NK-92 treated with Interleukin-12 subunit alpha and Interleukin-12 subunit beta, amount 100 ng/mL, for 24 hours (cell line): ENCODE results near the gene ZNF521.

Experiments
- DNase-seq: peaks from one replicate; lab custom pipeline; 2025; lab: John Stamatoyannopoulos, UW

Gene ZNF521

DNA sequence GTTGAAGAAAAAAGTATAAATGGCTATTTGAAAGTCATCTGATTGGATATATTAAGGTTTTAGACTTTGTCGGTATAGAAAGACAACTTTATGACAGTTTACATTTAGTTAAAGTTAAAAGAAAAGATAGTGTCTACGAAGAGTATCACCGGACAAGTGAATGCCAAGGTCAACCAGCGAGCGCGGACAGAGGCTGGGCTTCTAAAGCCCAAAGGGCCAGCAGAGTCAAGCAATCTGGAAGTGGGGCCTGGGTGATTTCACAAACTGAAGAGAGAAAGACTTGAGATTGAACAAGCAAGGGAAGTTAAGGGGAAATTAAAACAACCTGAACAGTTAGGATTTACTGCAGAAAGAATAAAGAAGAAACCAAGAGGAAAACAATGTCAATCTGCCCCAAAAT lies 16.3 kb downstream of the ZNF521 start:
- DNase-seq, result no peak

DNA sequence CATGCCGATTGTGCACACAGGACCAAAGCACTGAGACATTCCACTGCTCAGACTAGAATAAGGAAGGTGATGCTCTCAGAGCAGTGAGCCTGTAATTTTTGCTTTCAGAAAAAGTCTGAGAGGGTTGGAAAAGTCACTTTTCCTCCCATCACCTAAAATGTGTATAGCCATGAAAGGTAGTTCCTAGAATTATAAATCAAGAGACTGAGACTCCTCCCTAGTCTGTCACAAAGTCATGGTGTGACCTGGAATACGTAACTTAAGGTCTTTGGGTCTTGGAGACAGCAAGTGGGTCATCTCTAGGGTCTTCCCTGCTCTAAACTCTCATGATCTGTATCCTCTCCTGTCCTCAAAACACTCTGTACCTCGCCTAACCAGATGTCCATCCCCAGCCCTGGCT lies 16.9 kb downstream of the ZNF521 start:
- no peak for DNase-seq

DNA sequence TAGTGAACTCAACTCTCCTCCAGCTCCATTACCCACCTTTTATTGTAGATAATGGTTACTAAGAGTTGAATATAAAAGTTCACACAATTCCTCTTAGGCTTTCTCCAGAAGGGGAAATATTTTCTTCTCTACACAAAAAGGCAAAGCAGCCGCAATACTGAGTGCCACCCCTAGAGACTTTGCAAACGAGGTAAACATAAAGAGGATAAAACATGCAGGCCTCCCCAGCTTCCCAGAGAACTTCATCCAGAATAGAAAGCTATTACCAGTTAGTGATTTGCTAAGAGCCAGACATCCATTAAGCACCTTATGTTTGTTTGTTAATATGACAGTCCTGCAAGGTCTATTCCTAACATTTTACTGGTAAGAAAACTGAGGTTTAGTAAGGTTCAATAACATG lies 17.4 kb downstream of the ZNF521 start:
- no peak for DNase-seq

DNA sequence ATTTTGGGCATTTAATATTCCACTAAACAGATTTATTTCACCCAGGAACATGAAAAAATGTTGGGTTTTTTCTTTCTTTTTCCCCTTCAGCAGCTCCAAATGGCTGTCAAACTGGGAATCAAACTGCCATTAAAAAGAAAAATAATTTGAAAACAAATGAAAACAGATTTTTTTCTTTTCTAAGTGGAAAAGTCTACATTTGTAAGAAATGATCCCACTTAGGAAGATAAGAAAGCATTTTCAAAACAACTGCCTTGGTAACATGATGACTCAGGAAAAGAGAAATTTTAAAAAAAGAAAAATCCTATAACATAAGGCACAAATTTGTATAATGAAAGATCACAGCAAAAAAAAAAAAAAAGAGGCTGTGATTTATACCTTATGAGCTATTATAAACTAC lies 20.0 kb downstream of the ZNF521 start:
- no peak for DNase-seq

DNA sequence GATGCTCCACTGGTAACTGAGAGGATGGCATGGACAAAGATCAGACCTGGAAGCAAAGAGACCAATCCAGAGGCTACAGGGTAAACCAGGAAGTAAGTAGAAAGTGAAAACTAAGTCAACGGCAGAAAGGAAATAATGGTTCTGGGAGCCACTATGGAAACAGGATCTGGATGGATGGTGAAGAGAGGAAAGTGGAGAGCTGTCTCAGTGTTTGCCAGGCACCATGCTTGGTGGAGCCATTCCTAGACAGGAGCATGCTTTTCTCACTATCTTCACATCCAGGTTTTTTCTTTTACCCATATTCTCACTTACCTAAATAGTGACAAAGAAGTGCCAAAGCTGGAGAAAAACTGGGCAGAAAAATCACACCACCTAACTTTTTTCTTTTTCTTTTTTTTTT lies 22.2 kb downstream of the ZNF521 start:
- DNase-seq, result no peak

DNA sequence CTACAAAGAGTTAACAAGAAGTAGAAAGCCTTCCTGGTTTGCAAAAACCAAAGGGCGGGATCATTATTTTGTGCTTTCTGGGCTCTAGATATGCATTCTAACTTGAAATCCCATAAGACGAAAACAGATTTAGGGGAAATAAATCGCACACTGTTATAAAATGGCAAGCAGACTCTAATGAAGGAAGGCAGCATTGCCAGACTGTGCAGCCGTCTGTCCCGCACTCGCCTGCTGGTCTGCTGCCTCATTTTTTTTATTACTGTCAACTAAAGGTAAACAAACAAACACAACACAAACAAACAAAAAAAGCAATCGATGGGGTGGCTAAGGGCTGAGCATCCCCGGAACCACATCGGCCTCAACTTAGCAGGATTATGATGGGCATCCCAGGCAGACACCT lies 24.4 kb downstream of the ZNF521 start:
- DNase-seq, result no peak

DNA sequence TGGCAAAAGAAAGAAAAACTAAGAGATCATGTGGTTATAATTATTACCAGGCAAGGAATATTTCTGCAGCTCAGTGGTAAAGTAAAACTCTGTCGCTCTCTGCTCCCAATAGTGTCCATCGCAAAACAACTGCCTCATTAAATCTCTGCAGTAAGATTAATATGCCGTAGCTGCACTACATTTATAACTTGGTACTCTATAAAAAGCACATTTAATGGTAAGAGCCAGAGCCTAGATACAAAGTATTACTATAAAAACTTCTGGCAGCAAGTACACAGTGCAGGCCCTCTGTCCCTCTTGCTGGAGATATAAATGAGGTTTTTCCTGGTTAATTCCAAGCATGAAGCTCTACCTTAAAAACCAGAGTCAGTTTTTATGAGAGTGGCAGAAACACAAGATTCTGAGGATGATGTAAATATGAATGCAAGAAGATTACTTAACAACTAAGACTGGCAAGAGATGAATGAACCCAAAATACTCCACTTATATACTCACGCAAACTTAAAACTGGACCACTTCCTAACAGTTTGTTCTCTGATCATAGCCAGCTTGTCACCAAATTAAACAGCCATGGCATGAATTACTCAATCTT lies 25.5 kb downstream of the ZNF521 start:
- no peak for DNase-seq

DNA sequence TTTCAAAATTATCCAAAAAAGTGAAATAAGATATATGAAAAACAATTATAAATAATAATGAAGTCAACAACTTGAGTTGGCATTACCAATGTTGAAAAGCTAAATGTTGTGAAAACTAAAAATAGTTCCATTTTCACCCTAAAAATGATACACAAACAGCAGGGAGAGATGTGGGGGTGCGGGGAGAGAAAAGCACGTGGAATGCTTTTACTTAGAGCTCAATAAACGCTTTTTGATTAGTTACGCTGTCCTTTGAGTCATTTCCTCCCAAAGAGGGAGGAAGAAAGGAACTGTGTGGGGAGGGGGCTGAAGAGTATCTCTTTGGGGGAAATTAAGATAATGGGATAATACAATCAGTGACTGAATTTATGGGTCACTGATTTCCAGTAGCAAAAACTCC lies 29.2 kb downstream of the ZNF521 start:
- no peak for DNase-seq

DNA sequence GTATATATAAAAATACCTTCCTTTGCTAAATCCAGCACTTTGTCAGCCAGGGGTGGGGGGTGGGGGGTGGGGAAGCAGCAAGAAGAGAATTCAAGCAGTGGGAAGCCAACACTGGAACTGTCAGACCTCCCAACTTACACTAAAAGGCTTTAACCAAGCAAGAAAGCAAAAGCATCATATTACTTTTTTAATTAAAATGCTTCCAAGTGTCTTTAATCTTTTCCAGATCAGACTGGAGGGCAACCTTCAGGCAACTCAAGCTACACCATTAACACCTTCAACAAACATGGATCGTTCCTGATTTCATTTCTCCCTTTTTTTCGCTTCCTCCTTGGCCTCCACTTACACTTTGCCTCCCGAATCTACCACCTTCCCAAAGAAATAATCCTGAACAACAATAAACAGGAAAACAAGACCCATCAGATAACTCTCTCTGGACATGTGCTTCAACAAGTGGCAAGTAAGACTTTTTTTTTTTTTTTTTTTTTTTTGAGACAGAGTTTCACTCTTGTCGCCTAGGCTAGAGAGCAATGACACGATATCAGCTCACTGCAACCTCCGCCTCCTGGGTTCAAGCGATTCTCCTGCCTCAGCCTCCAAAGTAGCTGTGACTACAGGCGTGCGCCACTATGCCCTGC lies 35.5 kb downstream of the ZNF521 start:
- no peak for DNase-seq

DNA sequence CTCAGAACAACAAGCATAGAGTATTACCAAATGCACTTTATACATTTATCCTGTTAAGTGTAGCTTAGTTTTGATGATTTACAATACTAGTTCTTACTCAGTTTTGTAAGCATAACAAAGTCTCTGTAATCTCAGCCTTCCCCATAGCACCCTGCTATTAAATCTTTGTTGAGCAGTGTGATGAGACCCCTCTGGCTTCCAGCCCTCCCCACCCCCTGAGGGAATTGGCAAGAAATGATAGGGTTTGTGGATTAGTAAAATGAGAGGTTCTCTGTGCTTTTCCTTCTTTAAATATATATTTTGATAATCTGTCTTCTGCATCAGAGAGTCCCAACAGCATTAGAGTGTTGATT lies 37.2 kb downstream of the ZNF521 start:
- no peak for DNase-seq

DNA sequence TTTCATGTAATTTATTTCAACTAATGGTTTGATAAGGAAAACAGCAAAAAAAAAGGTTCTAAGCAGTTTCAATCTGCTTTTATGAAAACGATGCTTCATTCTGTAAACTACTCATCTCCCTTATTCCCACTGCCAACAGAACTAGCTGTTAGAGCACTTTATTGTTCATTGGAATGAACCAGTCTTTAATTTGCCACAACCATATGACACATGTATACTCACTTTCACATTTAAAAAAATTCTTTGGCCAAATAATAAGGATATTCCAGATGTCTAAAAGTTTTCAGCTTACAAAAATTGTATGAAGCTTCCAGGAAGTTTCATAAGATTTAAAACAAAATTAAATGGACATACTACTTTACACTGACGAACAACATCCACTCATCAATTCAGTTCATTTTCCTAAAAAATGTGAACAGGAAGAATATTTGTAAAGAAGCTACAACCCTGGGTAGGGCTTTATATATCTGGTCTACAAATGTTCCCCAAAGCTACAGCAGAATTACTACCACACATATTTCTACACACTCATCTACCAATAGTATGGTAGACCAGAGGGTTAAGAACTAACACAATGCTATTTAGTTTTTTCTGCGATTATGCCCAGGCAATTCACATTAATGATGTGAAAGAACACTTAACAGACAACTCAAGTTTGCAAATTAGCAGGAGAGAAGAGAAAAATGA lies 37.7 kb downstream of the ZNF521 start:
- no peak for DNase-seq

DNA sequence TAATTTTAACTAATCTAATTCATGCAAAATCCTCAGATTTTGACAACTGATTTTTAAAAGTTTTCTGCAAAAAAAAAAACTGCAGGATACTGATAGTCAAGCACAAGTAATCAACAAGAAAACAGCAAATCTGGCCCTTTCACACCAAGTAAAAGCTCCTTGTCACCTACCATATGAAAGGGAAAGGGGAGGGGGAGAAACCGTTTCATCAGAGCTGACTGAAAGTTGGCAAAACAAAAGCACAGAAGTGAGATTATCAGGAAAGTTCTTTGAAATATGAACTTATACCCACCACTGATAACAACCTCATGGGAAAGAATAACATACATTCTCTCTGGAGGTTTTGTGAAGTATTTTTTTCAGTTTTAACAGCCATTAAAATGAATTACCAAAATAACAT lies 38.7 kb downstream of the ZNF521 start:
- DNase-seq, result no peak

DNA sequence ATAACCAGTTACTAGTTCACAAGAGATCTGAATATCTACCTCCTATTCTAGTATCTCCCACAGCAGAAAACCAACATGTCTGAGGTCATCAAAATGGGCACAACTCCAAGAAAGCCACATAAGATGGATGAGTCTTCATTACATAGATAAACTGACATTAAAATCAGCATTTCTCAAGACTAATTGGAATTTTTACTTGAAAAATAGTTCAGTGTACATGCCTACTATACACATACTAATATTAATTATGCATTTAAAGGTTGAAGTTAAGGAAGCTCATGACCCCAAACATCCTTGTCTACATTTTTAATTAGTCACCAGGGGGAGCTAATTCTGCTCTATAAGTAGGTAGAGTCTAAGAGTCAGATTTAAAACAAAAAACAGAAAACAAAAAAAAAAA lies 41.9 kb downstream of the ZNF521 start:
- DNase-seq, result no peak

DNA sequence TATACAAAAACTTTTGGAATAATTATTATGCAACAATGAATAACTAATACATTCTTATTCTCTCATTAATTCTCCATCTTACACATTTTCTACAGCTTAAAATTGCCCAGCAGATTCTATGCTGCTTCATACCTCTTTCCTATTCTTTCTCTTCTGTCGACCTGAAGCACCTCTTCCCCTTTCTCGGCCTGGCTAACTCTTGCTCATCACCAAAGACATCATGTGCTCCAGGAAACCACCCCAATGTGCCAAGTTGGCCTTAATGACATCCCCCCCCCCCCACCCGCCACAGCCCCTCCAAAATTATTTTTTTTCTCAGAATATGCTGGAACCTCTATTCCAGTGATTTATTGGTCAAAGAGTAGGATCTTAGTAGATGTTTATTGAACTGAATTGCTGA lies 43.6 kb downstream of the ZNF521 start:
- no peak for DNase-seq

DNA sequence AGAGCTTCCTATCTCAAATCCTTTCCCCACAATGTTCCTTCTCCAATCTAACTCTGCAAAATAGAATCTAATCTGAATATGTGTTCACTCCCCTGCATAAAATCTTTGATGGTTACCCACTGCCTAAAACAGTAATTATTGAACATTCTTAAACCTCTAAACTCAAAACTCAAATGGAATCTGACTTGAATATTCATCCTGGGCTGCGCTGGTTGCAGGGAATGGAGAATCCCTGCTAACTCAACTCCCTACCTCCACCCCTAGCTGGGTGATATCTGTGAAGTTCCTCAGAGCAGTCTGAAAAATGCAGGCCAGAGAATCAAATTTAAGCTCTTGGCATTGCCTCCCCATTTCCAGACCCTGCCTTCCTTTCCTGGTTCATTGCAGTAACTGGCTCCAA lies 44.8 kb downstream of the ZNF521 start:
- no peak for DNase-seq

DNA sequence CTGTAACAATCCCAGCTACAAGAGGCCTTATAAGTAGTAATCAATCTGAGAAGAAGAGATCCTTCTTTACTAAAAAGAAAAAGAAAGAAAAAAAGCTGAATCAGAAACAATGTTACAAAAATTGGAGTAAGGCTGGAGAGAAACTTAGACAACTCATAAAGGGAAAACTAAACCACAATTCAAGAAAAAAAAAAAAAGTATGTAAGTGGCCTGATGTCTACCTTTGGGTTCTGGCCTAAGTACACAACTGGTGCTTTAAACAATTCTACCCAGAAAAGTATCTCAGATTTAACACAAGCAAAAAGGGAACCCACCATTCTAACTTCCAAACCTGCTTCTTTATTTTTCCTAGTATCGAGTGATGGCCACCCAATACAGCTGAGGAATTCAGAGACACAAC lies 45.3 kb downstream of the ZNF521 start:
- DNase-seq, result no peak

DNA sequence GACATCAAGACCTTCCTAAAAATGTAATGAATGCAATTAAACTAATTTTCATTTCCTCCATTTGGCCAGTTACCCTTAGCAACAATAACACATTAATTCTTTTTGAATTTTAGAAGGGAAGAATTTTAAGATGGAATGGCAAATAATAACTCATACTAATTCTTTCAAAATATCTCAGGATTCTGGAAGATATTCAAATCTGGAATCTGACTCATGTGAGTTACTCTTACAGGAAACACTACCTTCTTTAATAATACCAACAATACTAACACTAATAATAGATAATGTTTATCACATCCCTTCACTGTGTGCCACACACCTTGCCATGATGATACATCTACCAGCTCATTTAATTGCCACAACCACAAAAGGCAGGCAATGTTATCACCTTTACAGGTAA lies 46.4 kb downstream of the ZNF521 start:
- DNase-seq, result no peak

DNA sequence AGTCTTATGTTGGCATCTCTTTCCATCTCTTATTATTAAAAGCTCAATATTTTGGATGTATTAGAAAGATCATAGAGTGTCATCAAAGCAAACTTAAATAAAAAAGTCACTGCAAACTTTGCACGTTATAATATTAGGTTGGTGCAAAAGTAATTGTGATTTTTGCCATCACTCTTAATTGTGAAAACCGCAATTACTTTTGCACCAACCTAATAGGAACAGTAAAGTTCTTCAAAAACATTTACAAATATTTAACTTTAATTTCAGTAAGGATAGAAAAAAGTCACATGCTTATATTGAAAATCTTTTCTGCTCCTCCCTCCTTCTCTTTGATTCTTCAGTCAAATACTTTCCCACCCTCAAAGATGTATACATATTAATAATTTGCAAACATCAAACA lies 51.5 kb downstream of the ZNF521 start:
- no peak for DNase-seq

DNA sequence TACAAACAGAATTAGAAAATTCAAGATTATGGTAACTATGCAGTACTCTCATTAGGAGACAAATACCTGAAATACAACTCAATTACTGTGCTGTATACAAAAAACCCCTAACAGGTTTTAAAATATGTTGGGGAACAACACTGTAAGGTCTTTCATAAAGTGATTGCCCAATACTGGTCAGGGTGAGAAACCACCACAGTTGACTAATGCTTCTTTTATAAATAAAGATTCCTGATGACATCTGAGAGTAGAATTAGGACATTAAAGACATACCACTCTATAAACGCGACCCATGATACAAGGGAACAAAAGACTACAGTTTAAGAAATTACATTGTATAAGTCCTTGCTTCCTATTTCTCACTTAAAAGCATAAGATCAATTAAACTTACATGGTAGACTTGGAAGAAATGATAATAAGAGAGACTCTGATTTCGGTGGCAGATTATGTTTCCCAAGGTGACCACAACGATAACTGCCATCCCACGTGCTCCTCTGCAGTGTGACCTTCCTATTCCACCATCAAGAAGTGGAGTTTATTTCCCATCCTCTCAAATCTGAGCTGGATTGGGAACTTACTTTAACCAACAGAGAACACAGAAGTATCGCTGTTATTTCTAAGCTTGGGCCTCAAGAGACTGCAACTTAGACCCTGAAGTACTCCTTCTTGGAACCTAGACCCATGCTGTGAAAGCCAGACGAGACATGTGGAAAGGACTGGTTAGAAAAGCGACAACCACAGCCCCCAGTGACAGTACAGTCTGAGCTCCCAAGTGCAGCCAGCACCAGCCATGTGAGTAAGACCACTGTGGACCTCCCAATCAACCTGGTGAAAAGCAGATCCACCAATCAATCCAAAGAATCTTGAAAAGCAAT lies 52.3 kb downstream of the ZNF521 start:
- peak; percentile 3 for DNase-seq

DNA sequence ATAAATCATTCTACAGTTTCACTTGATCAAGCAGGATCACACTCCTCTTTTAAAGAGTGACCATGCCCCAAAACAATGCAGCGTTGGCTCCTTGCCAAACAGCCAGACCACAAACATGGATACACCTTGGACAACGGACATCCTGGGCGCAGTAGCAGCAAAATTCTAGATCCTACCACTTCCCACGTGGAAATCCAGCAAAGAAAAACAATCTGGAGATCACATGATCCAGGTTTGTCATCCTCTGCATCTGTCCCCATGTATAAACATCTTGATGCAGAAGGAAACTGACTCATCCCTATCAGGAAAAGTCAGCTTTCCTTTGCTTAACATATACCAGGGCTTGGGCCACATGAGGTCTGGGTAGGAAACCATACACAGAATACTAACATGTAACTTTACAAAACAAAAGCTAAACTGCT lies 53.1 kb downstream of the ZNF521 start:
- no peak for DNase-seq

DNA sequence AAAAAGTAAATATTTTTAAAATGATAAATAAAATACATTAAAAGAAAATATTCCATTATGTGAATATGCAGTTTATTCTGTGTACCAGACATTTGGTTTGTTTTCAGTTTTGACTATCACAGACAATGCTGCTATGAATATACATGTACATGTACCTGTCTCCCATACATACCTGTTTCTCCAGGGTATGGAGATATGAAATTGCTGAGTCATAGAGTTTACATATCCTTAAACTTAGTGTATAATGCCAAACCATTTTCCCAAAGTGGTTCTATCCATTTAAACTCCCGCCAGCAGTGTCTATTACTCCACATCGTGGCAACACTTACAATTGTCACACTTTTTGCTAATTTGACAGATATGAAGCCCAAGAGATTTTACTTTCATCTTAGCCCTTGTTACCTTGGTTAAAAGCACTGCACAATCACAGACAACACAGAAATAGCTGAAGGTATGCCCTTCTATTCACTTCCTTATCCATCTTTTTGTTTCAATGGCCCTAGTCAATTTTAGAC lies 56.3 kb downstream of the ZNF521 start:
- DNase-seq, result no peak

DNA sequence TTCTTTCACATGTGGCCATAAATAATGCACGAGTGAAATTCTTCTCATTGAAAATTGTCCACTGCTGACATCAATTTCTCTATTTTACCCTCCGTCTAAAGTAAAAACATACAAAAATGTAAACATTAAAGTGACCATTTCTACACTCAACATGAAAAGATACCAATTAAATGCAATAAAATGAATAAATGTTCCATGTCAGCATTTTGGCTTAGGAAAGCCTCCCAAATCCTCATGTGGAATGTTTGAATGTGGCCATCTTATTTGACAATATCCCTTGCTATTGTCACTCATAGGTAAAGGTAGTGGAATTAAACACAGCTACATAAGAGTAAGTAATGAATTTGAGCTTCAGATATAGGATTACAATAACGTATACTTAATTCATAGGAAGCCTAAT lies 60.8 kb downstream of the ZNF521 start:
- no peak for DNase-seq
